LNCaP clone FGC (cell line): ENCODE data around the gene DLGAP1.

Experiments
- DNase-seq: peaks from one replicate; pipeline ENCODE4 v3.0.0-alpha.2; 2011; ENCODE audit warnings: low read depth
- H3K4me3 ChIP-seq: 2 replicates; pipeline ENCODE4 v1.5.1; 2011; ENCODE audit warnings: mild to moderate bottlenecking, low read depth, low read length, control low read depth
- CTCF ChIP-seq: IDR thresholded peaks from 2 replicates; pipeline ENCODE4 v1.5.1; 2012; ENCODE audit warnings: mild to moderate bottlenecking; ENCODE audit not compliant: control insufficient read depth, insufficient read depth; ENCODE audit errors: extremely low read depth

The DLGAP1 gene

DNA sequence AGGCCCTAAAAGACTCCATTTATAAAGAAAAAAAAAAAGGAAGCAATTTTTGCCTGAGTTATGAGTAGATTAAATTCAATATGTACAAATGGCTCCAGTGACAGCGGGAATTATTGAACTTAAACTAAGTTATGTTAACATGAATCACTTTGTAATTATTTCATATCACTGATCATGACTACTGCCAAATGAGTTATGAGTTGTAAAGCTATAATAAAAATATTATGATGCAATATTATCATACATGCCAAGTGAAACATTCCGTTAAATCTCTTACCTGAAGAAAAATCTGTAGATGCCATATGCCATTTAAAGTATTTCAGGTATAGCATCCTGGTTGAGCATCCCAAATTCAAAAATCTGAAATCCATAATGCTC lies 217.5 kb downstream of the DLGAP1 start:
- TF ChIP-seq CTCF: no peak
- DNase-seq: no peak
- no peak overlapping the region for H3K4me3 ChIP-seq

DNA sequence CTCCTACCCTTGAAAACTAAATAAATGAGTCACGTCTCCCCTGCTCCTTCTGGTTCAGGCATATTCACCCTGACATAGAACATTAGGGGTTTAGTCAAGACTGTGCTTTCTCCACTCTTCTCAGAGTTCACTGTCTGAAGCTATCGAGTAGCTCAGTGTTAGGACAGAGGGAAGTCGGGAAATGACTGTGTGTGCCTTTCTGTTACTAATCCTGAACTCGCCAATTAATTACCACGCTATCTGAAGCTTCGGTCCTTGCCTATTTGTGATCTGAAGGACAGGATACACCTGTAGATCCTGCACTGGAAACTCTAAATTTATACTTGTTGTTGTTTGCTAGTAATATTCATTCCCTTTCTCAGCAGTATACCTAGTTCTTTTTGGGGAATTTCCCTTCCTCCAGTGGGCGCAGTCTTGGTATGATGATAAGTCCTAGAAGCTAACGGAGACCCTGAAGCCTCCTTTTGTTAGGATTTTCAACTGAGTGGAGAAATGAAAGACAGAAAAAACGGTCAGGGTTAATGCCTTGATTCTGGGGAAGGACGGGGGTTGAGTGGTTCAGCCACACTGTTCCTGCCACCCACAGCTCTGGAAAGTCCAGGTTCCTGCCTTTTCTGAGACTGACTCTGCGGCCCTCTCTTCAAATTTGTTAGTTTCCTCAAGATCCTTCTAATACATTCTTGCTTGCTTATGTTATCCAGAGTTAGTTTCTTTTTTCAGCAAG lies 218.0 kb downstream of the DLGAP1 start:
- no peak overlapping the region for H3K4me3 ChIP-seq
- no peak for TF ChIP-seq CTCF
- no peak for DNase-seq

DNA sequence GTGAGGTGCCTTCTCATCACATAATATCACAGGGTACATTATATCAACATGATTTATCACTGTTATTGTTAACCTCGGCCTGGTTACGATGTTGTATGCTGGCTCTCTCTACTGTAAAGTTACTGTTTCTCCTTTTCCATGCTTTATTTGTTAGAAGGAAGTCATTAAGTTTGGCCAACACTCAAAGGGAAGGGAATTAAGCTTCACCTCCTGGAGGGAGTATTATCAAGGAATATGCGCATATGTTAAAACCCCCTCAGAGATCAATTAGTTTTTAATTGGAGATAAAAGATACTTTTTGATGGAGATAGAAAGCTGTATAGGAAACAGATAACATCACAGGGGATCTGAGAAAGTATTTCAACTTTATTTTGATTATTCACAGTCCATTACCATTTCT lies 221.6 kb downstream of the DLGAP1 start:
- H3K4me3 ChIP-seq: no peak overlapping the region
- no peak for DNase-seq
- no peak for TF ChIP-seq CTCF

DNA sequence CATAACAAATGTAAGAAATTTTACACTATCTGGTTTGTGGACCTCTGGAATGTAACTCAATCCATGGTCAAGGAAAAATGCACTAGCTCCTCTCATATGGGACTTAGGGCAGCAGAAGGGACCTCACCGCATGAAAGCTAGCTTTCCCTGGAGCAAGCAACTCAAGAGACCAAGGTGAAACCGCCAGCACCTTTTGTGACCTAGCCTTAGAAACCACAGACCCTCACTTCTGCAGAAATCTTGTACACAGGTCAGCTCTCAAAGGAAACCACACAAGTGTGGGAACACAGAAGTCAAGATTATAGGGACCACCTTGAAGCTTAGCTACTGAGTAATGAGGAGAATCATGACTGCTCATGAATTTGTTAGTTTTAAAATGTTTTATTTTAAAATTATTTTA lies 222.5 kb downstream of the DLGAP1 start:
- TF ChIP-seq CTCF: no peak
- DNase-seq: no peak
- H3K4me3 ChIP-seq: no peak overlapping the region

DNA sequence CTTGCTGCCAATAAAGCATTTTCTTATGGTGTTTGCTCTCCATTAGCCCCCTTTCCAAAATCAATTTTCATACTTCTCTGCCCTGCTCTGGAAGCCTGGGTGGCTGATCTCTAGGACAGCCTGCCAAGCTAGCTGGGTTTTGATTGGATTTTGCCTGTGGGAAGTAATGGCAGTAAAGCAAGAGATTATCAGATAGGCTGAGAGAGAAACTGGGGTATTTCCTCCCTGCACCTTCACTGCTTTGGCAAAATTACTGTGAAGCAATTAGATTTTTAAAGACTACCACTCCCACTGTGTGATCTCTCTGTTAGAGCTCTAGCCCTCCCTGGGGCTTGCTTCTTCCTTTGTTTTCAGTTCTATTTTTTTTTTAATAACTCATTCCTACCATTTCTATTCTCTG lies 223.8 kb downstream of the DLGAP1 start:
- no peak for DNase-seq
- H3K4me3 ChIP-seq: no peak overlapping the region
- no peak for TF ChIP-seq CTCF

DNA sequence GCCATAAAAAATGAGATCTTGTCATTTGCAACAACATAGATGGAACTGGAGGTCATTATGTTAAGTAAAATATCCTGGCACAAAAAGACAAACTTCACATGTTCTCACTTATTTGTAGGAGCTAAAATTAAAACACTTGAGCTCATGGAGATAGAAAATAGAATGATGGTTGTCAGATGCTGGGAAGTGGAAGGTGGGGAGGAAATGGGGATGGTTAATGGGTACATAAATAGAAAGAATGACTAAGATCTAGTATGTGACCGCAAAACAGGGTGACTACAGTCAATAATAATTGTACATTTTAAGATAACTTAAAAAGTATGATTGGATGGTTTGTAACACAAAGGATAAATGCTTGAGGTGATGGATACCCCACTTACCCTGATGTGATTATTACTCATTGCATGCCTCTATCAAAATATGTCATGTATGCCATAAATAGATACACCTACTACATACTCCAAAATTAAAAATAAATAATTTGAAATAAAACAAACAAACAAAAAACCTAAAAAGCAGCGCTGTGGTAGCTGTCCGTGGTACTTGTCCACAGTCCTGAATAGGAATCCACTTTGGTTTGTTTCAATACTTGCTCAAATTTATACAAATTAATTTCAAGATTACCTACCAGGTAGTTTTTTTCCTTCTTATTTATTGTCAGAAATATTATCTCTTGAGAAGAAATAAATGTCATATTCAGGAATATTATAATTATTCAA lies 224.5 kb downstream of the DLGAP1 start:
- TF ChIP-seq CTCF: no peak
- no peak for DNase-seq
- no peak overlapping the region for H3K4me3 ChIP-seq
